Right atrium auricular region (tissue), 2 donors: ENCODE data around the gene CAD. TPM values are rescaled to one million over a fixed set of nuclear protein-coding genes. Genes with fewer than 3 reads are reported as not detected.
"Not testable (repeated sequence)": the region's sequence is repeated elsewhere in the genome, so short reads cannot be mapped to it uniquely, and the experiment has no call there.

Source experiments
- DNase-seq: peaks from one replicate; pipeline ENCODE4 v3.0.0-alpha.2; 2019; ENCODE audit warnings: low spot score
- H3K27ac ChIP-seq, 2 donors: fragments of 200-600 bp; sonication (generic); 1 replicate in 1 of 2; 2 replicates in 1 of 2; pipeline ENCODE4 v1.5.1; 2016 to 2019
- H3K27me3 ChIP-seq, 2 donors: fragments of 200-600 bp; sonication (generic); one replicate each; pipeline versions ENCODE4 v1.5.1 to v1.6.0; 2017 to 2019
- H3K36me3 ChIP-seq: fragments of 200-600 bp; sonication (generic); one replicate; pipeline ENCODE4 v1.5.1; 2016
- H3K4me1 ChIP-seq, 2 donors: fragments of 200-600 bp; sonication (generic); one replicate each; pipeline versions ENCODE4 v1.5.1 to v1.6.0; 2017 to 2019
- H3K4me3 ChIP-seq, 2 donors: fragments of 200-600 bp; sonication (generic); 1 replicate in 1 of 2; 2 replicates in 1 of 2; pipeline ENCODE4 v1.5.1; 2017 to 2019; ENCODE audit warnings: mild to moderate bottlenecking in 1 of 2, moderate library complexity in 1 of 2
- H3K9me3 ChIP-seq, 2 donors: fragments of 200-600 bp; sonication (generic); one replicate each; pipeline ENCODE4 v1.5.1; 2019
- CTCF ChIP-seq, 2 donors: fragments of 200-600 bp; sonication (generic); IDR thresholded peaks; one replicate each; pipeline ENCODE4 v1.5.1; 2019; ENCODE audit warnings: antibody characterized with exemption in 2 of 2
- total RNA-seq, 2 donors: library from RNA; depleted of rRNA; stranded (reverse); fragments of >200 nt; gene quantifications; one replicate each; pipeline ENCODE4 v1.1.0, GENCODE V29; 2016

CAD gene
- total RNA-seq, 2 donors from 2014 or later = 4.8 to 13.2 TPM

- Histone ChIP-seq H3K36me3 (no peaks in the 10 kb centered on the region), H3K4me1 (peaks cover 0 to 33% of the 10 kb centered on the region in 2 donors), H3K27ac (peak overlapping the region; percentile 74 to 79), H3K9me3 (no peaks in the 10 kb centered on the region), H3K4me3 (no peak overlapping the region), H3K27me3 (no peaks in the 10 kb centered on the region)
- TF ChIP-seq CTCF (IDR thresholded peaks at IDR 0.05) = no peak
- peak; percentile 75 for DNase-seq
Observed at GRCh38 chr2:27185331-27186026, 31.7 kb upstream of the CAD start.

- DNase-seq = no peak
- H3K27ac ChIP-seq = peak overlapping the region in 1 of 2 donors; percentile 74
- no peaks in the 10 kb centered on the region for H3K9me3 ChIP-seq
- H3K36me3 ChIP-seq = no peaks in the 10 kb centered on the region
- no peak for TF ChIP-seq CTCF (IDR thresholded peaks at IDR 0.05)
- H3K27me3 ChIP-seq = no peaks in the 10 kb centered on the region
- H3K4me3 ChIP-seq = no peak overlapping the region
- peaks cover 0 to 33% of the 10 kb centered on the region in 2 donors for H3K4me1 ChIP-seq
Observed at GRCh38 chr2:27186613-27187345, 30.4 kb upstream of the CAD start.

GRCh38 chr2:27189989-27190388 lies 27.2 kb upstream of the CAD start:
- no peak for TF ChIP-seq CTCF (IDR thresholded peaks at IDR 0.05)
- no peak for DNase-seq
- H3K27me3 ChIP-seq = no peaks in the 10 kb centered on the region
- H3K9me3 ChIP-seq = no peaks in the 10 kb centered on the region
- H3K36me3 ChIP-seq = no peaks in the 10 kb centered on the region
- no peak overlapping the region for H3K4me3 ChIP-seq
- no peak overlapping the region for H3K27ac ChIP-seq
- peaks cover 0 to 18% of the 10 kb centered on the region in 2 donors for H3K4me1 ChIP-seq

DNA sequence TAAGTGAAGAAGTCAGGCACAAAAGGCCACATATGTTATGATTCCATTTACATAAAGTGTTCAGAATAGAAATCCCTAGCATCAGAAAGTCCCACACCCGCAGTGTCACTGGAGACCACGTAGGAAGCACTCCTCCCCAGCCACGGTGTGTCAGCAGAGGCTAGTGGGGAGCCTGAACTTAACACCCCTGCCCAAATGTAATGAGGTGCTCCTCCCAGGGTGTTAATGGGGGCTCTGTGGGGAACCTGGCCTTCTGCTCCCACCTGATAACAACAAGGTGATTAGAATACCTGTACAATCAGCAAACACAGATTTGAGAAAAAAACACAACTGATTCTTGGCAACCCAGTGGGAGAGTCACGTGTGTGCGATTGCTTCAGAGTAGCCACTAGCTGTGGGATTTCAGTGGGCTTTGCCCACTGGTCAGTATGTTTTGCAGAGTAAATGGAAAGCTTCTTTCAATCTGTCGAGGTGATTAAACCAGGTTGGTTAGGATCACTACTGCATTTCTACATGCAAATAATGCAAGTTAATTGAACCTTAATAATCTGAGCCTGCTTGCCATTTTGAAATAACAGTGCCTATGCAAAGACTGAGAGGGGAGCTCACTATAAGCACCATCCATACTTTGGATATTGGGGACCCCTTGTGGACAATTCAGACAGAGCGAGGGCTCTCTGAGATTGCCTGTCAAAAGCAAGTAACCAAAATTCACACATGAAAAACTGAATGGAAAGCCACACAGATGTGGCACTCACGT lies 25.9 kb upstream of the CAD start:
- peak; percentile 57 to 73 for TF ChIP-seq CTCF (IDR thresholded peaks at IDR 0.05)
- Histone ChIP-seq H3K36me3 (no peaks in the 10 kb centered on the region), H3K27ac (no peak overlapping the region), H3K9me3 (no peaks in the 10 kb centered on the region), H3K4me1 (peaks cover 0 to 5% of the 10 kb centered on the region in 2 donors), H3K4me3 (no peak overlapping the region), H3K27me3 (no peaks in the 10 kb centered on the region)
- peak; percentile 66 for DNase-seq

DNA sequence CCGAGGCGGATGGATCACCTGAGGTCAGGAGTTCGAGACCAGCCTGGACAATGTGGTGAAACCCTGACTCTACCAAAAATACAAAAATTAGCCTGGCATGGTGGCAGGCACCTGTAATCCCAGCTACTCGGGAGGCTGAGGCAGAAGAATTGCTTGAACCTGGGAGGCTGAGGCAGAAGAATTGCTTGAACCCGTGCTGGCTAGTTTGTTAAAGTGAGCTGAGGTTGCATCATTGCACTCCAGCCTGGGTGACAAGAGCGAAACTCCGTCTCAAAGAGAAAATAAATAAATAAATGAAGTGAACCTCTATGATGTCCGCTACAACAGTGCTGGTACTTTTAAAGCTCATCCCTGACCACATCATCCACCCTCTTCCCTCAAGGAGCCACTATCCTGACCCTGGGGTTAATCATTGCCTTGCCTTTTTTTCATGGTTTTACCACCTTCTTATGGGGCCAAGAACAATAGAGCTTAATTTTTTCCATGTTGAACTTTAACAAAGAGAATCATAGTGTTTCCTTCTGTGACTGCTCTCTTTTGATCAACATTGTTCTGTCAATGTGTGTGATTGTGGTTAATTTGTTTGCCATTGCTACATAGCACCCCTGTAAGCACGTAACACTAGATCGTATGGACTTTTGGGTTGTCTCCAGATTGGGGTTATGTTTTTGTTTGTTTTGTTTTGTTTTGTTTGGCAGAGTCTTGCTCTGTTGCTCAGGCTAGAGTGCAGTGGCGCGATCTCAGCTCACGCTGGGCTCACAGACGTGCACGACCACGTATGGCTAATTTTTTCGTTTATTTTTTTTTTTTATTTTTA lies 22.4 kb upstream of the CAD start:
- no peaks in the 10 kb centered on the region for H3K27me3 ChIP-seq
- H3K27ac ChIP-seq = no peak overlapping the region
- H3K9me3 ChIP-seq = no peaks in the 10 kb centered on the region
- no peaks in the 10 kb centered on the region for H3K36me3 ChIP-seq
- TF ChIP-seq CTCF (IDR thresholded peaks at IDR 0.05) = no peak
- no peak for DNase-seq
- no peaks in the 10 kb centered on the region for H3K4me1 ChIP-seq
- H3K4me3 ChIP-seq = no peak overlapping the region

DNA sequence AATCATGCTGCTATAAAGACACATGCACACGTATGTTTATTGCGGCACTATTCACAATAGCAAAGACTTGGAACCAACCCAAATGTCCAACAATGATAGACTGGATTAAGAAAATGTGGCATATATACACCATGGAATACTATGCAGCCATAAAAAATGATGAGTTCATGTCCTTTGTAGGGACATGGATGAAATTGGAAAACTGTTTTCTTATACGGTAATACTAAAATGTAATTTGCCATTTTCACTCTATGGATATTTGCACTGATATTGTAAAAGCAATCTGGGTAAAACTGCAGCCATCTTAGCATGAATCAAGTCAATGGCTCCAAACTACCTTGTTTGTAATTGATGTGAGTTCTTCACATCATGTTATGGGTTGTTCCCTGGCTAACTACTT lies 21.4 kb upstream of the CAD start:
- H3K4me1 ChIP-seq, H3K4me3 ChIP-seq, DNase-seq, H3K9me3 ChIP-seq, H3K27me3 ChIP-seq, H3K27ac ChIP-seq, H3K36me3 ChIP-seq: not testable (repeated sequence)

GRCh38 chr2:27198068-27198467 lies 19.1 kb upstream of the CAD start:
- peaks cover 18% of the 10 kb centered on the region for H3K36me3 ChIP-seq
- not testable (repeated sequence) for H3K27me3 ChIP-seq, H3K4me3 ChIP-seq, H3K27ac ChIP-seq, H3K9me3 ChIP-seq, H3K4me1 ChIP-seq, DNase-seq
